HL-60 (cell line): ENCODE results near the gene NFIL3.

Source experiments
- CTCF ChIP-seq: IDR thresholded peaks from one replicate; pipeline ENCODE4 v1.5.1; 2011; ENCODE audit warnings: low read length, control low read depth, inconsistent platforms; ENCODE audit not compliant: insufficient read depth
- GABPA ChIP-seq: IDR thresholded peaks from 2 replicates; pipeline ENCODE4 v1.6.1; 2012; ENCODE audit warnings: low read depth
- POLR2AphosphoS5 ChIP-seq: IDR thresholded peaks from 2 replicates; pipeline ENCODE4 v1.6.1; 2012; ENCODE audit warnings: low read depth
- REST ChIP-seq: IDR thresholded peaks from 2 replicates; pipeline ENCODE4 v1.6.1; 2012; ENCODE audit warnings: low read depth; ENCODE audit not compliant: insufficient replicate concordance

DNA sequence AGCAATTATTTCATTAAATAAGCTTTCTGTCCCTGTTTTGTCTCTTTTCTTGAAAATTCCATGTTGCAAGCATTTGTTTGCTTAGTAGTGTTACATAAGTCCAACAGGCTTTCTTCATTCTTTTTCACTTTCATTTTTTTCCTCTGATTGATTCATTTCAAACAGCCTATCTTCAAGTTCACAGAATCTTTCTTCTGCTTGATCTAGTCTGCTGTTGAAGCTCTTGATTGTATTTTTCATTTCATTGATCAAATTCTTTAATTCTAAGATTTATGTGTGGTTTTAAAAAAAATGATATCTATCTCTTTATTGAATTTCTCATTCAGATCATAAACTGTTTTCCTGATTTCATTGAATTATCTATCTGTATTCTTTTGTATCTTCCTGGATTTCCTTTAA, 20.4 kb upstream of the NFIL3 start:
- TF ChIP-seq CTCF (no peak), POLR2AphosphoS5 (no peak), REST (no peak), GABPA (no peak)
